Measurements from ENCODE around the gene ZNF576.
"Not testable (repeated sequence)": the region's sequence is repeated elsewhere in the genome, so short reads cannot be mapped to it uniquely, and the experiment has no call there.

The ZNF576 gene

DNA sequence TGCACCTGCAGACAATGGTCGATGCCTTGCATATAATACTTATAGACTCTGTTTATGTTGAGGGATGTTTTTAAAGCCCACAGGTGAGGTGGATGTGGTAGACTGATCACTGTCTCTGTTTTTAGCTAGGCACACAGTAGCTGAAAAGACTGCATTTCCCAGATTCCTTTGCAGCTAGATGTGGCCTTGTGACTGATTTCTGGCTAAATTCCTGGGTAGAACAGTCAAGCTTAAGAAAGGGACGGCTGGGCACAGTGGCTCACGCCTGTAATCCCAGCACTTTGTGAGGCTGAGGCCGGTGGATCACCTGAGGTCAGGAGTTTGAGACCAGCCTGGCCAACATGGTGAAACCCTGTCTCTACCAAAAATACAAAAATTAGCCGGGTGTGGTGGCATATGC is 3.9 kb downstream of the ZNF576 start:
- DNase-seq, result not testable (repeated sequence)

- no peak for DNase-seq
These were observed 9.6 kb downstream of the ZNF576 start for GRCh38 chr19:43605875-43606568.

GRCh38 chr19:43606569-43607229 is 10.3 kb downstream of the ZNF576 start:
- DNase-seq, result no peak

GRCh38 chr19:43607238-43608205 is 11.1 kb downstream of the ZNF576 start:
- DNase-seq, result no peak

GRCh38 chr19:43609872-43610271 is 13.5 kb downstream of the ZNF576 start:
- no peak for DNase-seq

- no peak for DNase-seq
These were observed 14.1 kb downstream of the ZNF576 start for GRCh38 chr19:43610493-43610892.

DNA sequence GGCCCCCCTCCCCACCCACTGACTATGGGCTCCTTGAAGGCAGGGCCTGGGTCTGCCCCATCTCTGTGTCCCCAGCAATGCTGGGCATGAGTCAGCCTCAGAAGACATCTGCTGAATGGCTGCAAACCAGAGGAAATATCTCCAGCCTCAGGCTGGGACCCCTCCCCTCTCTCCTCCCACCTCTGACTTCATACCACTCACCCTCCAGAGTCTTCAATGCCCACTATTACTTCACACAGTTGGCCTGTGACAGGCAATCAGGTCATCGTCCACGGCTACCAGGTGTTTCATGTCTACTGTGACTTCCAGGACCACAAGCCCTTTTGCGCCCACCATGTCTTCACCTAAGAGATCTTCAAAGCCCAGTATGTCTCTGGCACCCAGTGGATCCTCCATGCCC is 15.4 kb downstream of the ZNF576 start, which contains the start of gene SRRM5:
TSS of gene SRRM5 (plus strand) at position 301 of the 400 bp plus-strand sequence. CDS start at position 335, 34 bp downstream.
- DNase-seq, result no peak

DNA sequence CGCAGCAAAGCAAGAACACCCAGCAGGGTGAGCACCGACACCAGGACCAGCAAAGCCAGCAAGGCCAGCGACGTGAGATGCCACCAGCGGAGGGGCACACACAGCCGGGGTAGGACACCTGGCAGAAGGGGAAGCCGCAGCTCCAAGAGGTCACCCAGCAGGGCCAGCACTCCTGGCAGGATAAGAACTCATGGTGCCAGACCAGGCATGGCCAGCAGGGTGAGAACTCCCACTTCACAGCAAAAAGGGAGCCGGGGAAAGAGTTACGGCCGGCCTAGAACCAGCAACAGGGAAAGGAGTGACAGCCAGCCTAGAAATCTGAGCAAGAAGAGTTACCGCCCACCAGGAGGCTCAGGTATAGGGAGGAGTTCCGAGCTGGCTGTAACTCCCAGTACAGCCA is 16.0 kb downstream of the ZNF576 start:
- no peak for DNase-seq

GRCh38 chr19:43616306-43616705 is 19.9 kb downstream of the ZNF576 start:
- DNase-seq, result no peak

DNA sequence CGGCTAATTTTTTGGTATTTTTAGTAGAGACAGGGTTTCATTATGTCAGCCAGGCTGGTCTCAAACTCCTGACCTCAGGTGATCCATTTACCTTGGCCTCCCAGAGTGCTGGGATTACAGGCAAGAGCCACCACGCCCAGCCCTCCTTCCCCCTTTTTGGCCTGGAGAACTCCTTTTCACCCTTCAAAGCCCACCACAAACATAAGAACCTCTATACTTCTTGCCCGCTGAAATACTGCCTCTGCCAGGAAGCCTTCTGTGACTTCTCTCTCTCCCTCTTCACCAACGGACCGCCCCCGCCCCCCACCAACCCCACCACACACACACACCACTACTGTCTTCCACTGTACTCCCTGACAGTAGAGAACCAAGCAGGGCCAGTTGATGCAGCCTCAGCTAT is 20.6 kb downstream of the ZNF576 start:
- DNase-seq, result no peak

DNA sequence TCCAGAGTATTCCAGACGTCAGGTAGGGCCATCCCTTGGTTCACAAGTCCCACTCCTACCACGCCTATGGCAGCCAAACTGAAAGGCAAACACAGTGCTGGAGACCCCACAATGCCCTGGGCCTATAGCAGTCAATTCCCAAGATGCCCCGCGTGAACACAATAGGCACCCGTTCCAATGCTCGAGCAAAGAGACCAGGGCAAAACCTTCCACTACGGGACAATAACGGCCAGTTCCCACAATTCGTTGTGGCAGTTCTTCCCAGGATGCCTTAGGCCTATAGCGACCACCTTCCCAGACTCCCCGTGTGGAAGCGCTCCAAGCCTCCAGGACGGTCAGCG is 22.5 kb downstream of the ZNF576 start:
- DNase-seq, result peak; percentile 66

DNA sequence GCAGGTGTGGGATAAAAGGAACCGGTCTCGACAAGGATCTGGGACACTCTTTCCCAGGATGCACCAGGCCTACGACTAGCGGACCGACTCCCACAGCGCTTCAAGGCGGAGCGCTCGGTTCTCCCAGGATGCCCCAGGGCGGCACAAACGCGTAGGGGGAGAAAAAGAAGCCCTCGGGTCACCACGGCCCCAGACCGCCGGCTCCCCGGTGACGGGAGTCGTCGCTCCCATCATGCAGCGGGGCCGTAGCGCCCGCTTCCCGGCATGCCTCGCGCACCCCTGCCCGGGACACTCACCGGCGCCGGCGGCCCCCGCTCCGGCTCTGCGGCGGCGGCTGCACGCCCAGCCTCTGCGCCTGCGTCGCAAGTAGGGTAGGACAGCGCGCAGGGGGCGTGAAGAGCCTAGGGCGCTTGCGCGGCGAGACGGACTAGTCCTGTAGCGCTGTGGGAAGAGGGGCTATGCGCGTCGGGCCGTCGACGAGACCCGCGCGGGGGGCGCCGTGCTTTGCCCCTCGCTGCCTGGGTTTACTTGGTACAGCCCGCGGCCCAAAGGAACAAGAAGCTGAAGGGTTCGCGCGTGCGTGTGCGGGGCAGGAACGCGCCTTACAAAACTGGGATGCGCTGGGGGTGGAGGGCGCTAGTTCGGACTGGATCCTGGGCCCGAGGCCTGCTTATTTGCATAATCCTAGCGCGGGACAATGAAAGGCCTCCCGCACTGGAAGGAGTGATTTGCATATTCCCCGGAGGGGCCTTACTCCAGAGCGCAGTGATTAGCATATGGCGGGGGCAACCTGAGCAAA is 23.1 kb downstream of the ZNF576 start, which contains the start of gene ZNF428:
TSS of gene ZNF428 (minus strand) at position 368 of the 799 bp plus-strand sequence. CDS start 5,325 bp downstream, outside the sequence.
- peak; percentile 92 for DNase-seq

- no peak for DNase-seq
These were observed 23.9 kb downstream of the ZNF576 start for GRCh38 chr19:43620061-43621001.

- no peak for DNase-seq
These were observed 25.7 kb downstream of the ZNF576 start for GRCh38 chr19:43622070-43622469.

DNA sequence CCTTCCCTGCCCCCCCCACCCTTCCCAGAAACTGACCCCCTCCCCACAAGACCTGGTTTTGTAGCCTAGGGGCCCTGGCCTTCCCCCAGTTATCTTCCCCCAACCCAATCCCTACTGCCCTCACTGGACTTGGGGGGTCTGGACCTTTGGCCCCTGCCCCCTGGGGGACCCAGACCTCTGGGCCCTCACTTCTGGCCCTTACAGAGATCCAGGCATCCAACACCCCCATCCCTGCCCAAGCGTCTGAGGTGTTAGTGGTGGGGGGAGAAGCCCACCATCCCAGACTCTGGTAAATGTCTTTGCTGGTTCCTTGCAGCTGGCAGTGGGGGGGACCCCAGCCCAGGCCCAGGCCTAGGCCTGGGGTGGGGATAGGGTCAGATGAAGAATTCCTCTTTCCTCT is 26.6 kb downstream of the ZNF576 start:
- no peak for DNase-seq

GRCh38 chr19:43623889-43624670 is 27.7 kb downstream of the ZNF576 start:
- peak; percentile 21 for DNase-seq

- peak; percentile 89 for DNase-seq
These were observed 28.5 kb downstream of the ZNF576 start for GRCh38 chr19:43624933-43625332.

- DNase-seq, result peak; percentile 15
These were observed 29.7 kb downstream of the ZNF576 start for GRCh38 chr19:43625918-43626579.

DNA sequence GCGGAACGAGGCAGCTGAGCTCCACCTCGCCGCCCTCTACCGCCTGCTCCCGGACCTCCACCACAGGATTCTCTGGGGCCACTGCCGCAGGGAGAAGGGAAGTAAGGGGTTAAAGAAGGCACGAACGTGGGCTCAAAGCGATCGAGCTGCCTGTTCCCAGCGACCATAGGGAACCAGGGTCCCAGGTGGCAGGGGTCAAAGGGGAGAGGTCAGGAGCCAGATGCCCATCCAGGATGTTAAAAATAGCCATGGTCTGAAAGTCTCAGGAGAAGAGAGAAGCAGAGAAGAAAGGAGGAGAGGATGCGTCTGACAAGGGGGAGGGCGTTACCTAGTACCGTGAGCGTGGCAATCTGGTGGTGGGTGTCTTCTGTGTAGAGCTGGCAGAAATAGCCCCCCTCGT is 30.4 kb downstream of the ZNF576 start:
- DNase-seq, result no peak
